ENCODE measurements around the gene MLKL. TPM values are rescaled to one million over a fixed set of nuclear protein-coding genes. Genes with fewer than 3 reads are reported as not detected.

Gene MLKL
- total RNA-seq, 1 experiment from 2014 or later = 4.7 TPM

DNA sequence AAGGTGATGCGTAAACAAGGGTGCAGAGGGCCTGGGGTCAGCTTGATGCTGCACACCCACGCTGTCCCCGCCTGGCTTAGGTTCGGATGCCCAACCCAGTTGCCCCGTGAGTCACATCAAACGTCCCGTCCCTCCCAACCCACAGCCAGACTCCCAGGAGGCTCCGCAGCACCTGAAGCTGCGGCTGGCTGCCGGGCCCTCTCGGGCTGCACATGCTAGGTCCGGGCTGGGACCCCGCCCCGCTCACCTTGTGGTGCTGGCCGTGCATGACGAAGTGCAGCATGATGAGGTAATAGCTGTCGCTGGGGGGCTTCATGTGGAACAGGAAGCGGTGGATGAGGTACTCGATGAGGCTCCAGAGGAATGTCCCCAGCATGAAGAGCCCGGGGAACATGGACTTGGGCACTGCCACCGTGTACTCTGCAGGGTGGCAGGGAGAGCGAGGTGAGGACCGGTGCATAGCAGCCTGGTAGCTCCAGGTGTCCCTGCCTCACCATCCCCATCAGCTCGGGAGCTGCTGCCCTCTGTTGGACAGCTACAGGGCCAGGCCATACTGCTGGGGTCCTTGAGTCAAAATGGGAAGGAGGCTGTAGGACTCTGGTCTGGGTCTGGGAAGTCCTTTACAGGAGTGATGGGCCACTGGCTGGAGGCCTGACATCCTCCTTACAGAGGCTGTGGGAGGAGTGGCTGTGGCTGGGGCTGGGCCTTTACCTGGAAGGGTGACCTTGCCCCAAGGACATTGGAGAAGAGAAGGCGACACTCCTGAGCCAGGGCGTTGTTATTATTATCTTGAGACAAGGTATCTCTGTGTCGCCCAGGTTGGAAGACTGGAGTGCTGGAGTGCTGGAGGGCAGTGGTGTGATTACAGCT lies 18.3 kb upstream of the MLKL start:
- no peak for DNase-seq
- Histone ChIP-seq H3K27ac (ENCODE audit: low read length) (no peak overlapping the region), H3K27me3 (ENCODE audit: low read length) (no peaks in the 10 kb centered on the region)

GRCh38 chr16:74718140-74718539 lies 17.5 kb upstream of the MLKL start:
- DNase-seq = no peak
- Histone ChIP-seq H3K27ac (ENCODE audit: low read length) (no peak overlapping the region), H3K9me3 (ENCODE audit: low read length) (no peaks in the 10 kb centered on the region), H2AFZ (ENCODE audit: low read length) (no peak overlapping the region), H3K27me3 (ENCODE audit: low read length) (no peaks in the 10 kb centered on the region), H3K79me2 (ENCODE audit: low read length) (no peaks in the 10 kb centered on the region), H3K9ac (ENCODE audit: low read length) (no peak overlapping the region), H3K4me3 (ENCODE audit: low read length) (no peak overlapping the region), H3K4me2 (ENCODE audit: low read depth, low read length, poor library complexity, severe bottlenecking) (no peak overlapping the region), H3K36me3 (ENCODE audit: insufficient read depth, low read length) (no peaks in the 10 kb centered on the region), H3K4me1 (ENCODE audit: low read length) (peaks cover 7% of the 10 kb centered on the region), H4K20me1 (ENCODE audit: insufficient read depth, low read depth, low read length) (no peaks in the 10 kb centered on the region), H3K9me2 (replicated peaks; ENCODE audit: insufficient read depth, low read length) (no peaks in the 10 kb centered on the region)

More for the DNA sequence above, 18.3 kb upstream of the MLKL start:
- H4K20me1 ChIP-seq (ENCODE audit: insufficient read depth, low read depth, low read length) = no peaks in the 10 kb centered on the region
- H3K4me3 ChIP-seq (ENCODE audit: low read length) = no peak overlapping the region
- no peak overlapping the region for H3K4me2 ChIP-seq (ENCODE audit: low read depth, low read length, poor library complexity, severe bottlenecking)
- no peaks in the 10 kb centered on the region for H3K36me3 ChIP-seq (ENCODE audit: insufficient read depth, low read length)
- H3K9ac ChIP-seq (ENCODE audit: low read length) = no peak overlapping the region
- H3K79me2 ChIP-seq (ENCODE audit: low read length) = no peaks in the 10 kb centered on the region
- no peak overlapping the region for H2AFZ ChIP-seq (ENCODE audit: low read length)
- H3K9me3 ChIP-seq (ENCODE audit: low read length) = no peaks in the 10 kb centered on the region
- peaks cover 7% of the 10 kb centered on the region for H3K4me1 ChIP-seq (ENCODE audit: low read length)
- H3K9me2 ChIP-seq (replicated peaks; ENCODE audit: insufficient read depth, low read length) = no peaks in the 10 kb centered on the region

DNA sequence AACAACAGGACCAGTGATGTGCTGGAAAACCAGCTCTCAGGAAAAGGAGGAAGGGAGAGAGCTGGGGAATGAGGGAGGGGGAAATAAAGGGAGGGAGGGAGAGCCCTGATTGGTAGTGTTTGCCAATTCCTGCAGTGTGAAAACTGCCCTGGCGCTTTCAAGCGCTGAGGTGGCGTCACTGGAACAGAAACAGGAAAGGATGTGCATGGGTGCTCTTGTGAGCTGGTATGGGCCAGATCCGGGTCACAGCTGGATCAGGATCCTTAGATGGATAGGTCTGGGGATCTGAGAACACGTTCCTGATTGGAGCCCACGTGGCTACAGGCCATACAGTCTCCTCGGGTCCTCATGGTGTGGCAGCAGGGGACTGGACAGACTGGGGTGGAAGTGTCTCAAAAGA lies 16.7 kb upstream of the MLKL start:
- Histone ChIP-seq H3K4me3 (ENCODE audit: low read length) (no peak overlapping the region), H3K9ac (ENCODE audit: low read length) (no peak overlapping the region), H3K27me3 (ENCODE audit: low read length) (no peaks in the 10 kb centered on the region), H3K27ac (ENCODE audit: low read length) (no peak overlapping the region), H3K4me2 (ENCODE audit: low read depth, low read length, poor library complexity, severe bottlenecking) (no peak overlapping the region), H3K36me3 (ENCODE audit: insufficient read depth, low read length) (no peaks in the 10 kb centered on the region), H4K20me1 (ENCODE audit: insufficient read depth, low read depth, low read length) (no peaks in the 10 kb centered on the region), H2AFZ (ENCODE audit: low read length) (no peak overlapping the region), H3K79me2 (ENCODE audit: low read length) (no peaks in the 10 kb centered on the region), H3K4me1 (ENCODE audit: low read length) (peaks cover 7% of the 10 kb centered on the region), H3K9me2 (replicated peaks; ENCODE audit: insufficient read depth, low read length) (no peaks in the 10 kb centered on the region), H3K9me3 (ENCODE audit: low read length) (no peaks in the 10 kb centered on the region)
- no peak for DNase-seq

GRCh38 chr16:74716355-74716754 lies 15.7 kb upstream of the MLKL start:
- H3K27ac ChIP-seq (ENCODE audit: low read length) = no peak overlapping the region
- DNase-seq = no peak
- no peak overlapping the region for H2AFZ ChIP-seq (ENCODE audit: low read length)
- peaks cover 7% of the 10 kb centered on the region for H3K4me1 ChIP-seq (ENCODE audit: low read length)
- H3K79me2 ChIP-seq (ENCODE audit: low read length) = no peaks in the 10 kb centered on the region
- no peaks in the 10 kb centered on the region for H3K36me3 ChIP-seq (ENCODE audit: insufficient read depth, low read length)
- H3K27me3 ChIP-seq (ENCODE audit: low read length) = no peaks in the 10 kb centered on the region
- H3K4me3 ChIP-seq (ENCODE audit: low read length) = no peak overlapping the region
- no peak overlapping the region for H3K4me2 ChIP-seq (ENCODE audit: low read depth, low read length, poor library complexity, severe bottlenecking)
- no peaks in the 10 kb centered on the region for H4K20me1 ChIP-seq (ENCODE audit: insufficient read depth, low read depth, low read length)
- H3K9me3 ChIP-seq (ENCODE audit: low read length) = no peaks in the 10 kb centered on the region
- no peak overlapping the region for H3K9ac ChIP-seq (ENCODE audit: low read length)
- no peaks in the 10 kb centered on the region for H3K9me2 ChIP-seq (replicated peaks; ENCODE audit: insufficient read depth, low read length)

DNA sequence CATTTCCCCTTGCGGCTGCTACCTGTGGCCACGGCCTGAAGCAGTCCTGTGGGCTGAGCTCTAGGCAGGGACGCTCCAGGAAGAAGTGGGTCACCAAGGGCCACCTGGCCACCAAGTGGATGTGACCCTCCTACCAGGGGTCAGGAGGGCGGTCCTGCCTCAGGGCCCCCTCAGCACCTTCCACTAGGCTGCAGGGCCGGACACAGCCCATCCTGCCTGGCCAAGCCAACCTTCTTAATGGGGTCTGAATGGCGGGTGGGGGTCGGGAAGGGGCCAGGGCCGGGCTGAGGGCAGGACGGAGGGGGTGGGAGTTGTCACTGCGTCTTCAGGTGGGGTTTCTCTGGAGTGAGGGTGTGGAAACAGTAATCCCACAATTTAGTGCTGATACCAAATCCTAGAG lies 13.2 kb upstream of the MLKL start:
- H3K36me3 ChIP-seq (ENCODE audit: insufficient read depth, low read length) = no peaks in the 10 kb centered on the region
- no peak for DNase-seq
- no peaks in the 10 kb centered on the region for H3K4me1 ChIP-seq (ENCODE audit: low read length)

GRCh38 chr16:74713325-74713724 lies 12.7 kb upstream of the MLKL start:
- Histone ChIP-seq H4K20me1 (ENCODE audit: insufficient read depth, low read depth, low read length) (no peaks in the 10 kb centered on the region), H3K9ac (ENCODE audit: low read length) (no peak overlapping the region), H3K9me3 (ENCODE audit: low read length) (no peaks in the 10 kb centered on the region), H3K27ac (ENCODE audit: low read length) (no peak overlapping the region), H3K27me3 (ENCODE audit: low read length) (no peaks in the 10 kb centered on the region), H3K4me1 (ENCODE audit: low read length) (no peaks in the 10 kb centered on the region), H3K9me2 (replicated peaks; ENCODE audit: insufficient read depth, low read length) (no peaks in the 10 kb centered on the region), H2AFZ (ENCODE audit: low read length) (no peak overlapping the region), H3K4me3 (ENCODE audit: low read length) (no peak overlapping the region), H3K4me2 (ENCODE audit: low read depth, low read length, poor library complexity, severe bottlenecking) (no peak overlapping the region), H3K36me3 (ENCODE audit: insufficient read depth, low read length) (no peaks in the 10 kb centered on the region), H3K79me2 (ENCODE audit: low read length) (no peaks in the 10 kb centered on the region)
- no peak for DNase-seq

More for the DNA sequence above, 13.2 kb upstream of the MLKL start:
- H3K4me3 ChIP-seq (ENCODE audit: low read length) = no peak overlapping the region
- no peaks in the 10 kb centered on the region for H3K27me3 ChIP-seq (ENCODE audit: low read length)
- H4K20me1 ChIP-seq (ENCODE audit: insufficient read depth, low read depth, low read length) = no peaks in the 10 kb centered on the region
- H3K27ac ChIP-seq (ENCODE audit: low read length) = no peak overlapping the region
- no peaks in the 10 kb centered on the region for H3K9me2 ChIP-seq (replicated peaks; ENCODE audit: insufficient read depth, low read length)
- no peak overlapping the region for H2AFZ ChIP-seq (ENCODE audit: low read length)
- H3K9me3 ChIP-seq (ENCODE audit: low read length) = no peaks in the 10 kb centered on the region
- no peak overlapping the region for H3K4me2 ChIP-seq (ENCODE audit: low read depth, low read length, poor library complexity, severe bottlenecking)
- H3K9ac ChIP-seq (ENCODE audit: low read length) = no peak overlapping the region
- H3K79me2 ChIP-seq (ENCODE audit: low read length) = no peaks in the 10 kb centered on the region

GRCh38 chr16:74711938-74712337 lies 11.3 kb upstream of the MLKL start:
- Histone ChIP-seq H3K4me1 (ENCODE audit: low read length) (no peaks in the 10 kb centered on the region), H4K20me1 (ENCODE audit: insufficient read depth, low read depth, low read length) (no peaks in the 10 kb centered on the region), H2AFZ (ENCODE audit: low read length) (no peak overlapping the region), H3K79me2 (ENCODE audit: low read length) (no peaks in the 10 kb centered on the region), H3K9me2 (replicated peaks; ENCODE audit: insufficient read depth, low read length) (no peaks in the 10 kb centered on the region), H3K36me3 (ENCODE audit: insufficient read depth, low read length) (no peaks in the 10 kb centered on the region), H3K27me3 (ENCODE audit: low read length) (no peaks in the 10 kb centered on the region), H3K4me2 (ENCODE audit: low read depth, low read length, poor library complexity, severe bottlenecking) (no peak overlapping the region), H3K9me3 (ENCODE audit: low read length) (no peaks in the 10 kb centered on the region), H3K4me3 (ENCODE audit: low read length) (no peak overlapping the region), H3K9ac (ENCODE audit: low read length) (no peak overlapping the region), H3K27ac (ENCODE audit: low read length) (no peak overlapping the region)
- no peak for DNase-seq

DNA sequence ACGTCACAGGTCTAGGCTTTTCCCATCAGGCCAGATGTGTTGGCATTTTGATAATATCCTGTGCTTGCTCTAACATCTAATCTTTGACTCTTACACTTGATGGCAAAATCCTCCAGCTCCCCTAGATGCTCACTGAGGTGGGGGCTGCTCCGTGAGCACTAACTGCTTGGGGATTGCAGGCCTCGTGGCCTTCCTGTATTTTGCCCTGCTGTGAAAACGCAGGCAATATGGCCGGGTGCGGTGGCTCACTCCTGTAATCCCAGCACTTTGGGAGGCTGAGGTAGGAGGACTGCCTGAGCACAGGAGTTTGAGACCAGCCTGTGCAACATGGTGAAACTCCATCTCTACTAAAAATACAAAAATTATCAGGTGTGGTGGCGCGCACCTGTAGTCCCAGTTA lies 9.7 kb upstream of the MLKL start:
- Histone ChIP-seq H2AFZ (ENCODE audit: low read length) (no peak overlapping the region), H3K79me2 (ENCODE audit: low read length) (no peaks in the 10 kb centered on the region), H3K9me2 (replicated peaks; ENCODE audit: insufficient read depth, low read length) (no peaks in the 10 kb centered on the region), H3K27me3 (ENCODE audit: low read length) (no peaks in the 10 kb centered on the region), H3K4me1 (ENCODE audit: low read length) (no peaks in the 10 kb centered on the region), H4K20me1 (ENCODE audit: insufficient read depth, low read depth, low read length) (no peaks in the 10 kb centered on the region), H3K4me2 (ENCODE audit: low read depth, low read length, poor library complexity, severe bottlenecking) (no peak overlapping the region), H3K36me3 (ENCODE audit: insufficient read depth, low read length) (no peaks in the 10 kb centered on the region), H3K9ac (ENCODE audit: low read length) (no peak overlapping the region), H3K4me3 (ENCODE audit: low read length) (no peak overlapping the region), H3K27ac (ENCODE audit: low read length) (no peak overlapping the region), H3K9me3 (ENCODE audit: low read length) (no peaks in the 10 kb centered on the region)
- DNase-seq = no peak
